ENCODE measurements around the gene LAMP2. TPM values are rescaled to one million over a fixed set of nuclear protein-coding genes. Genes with fewer than 3 reads are reported as not detected.

LAMP2 gene
- total and polyA plus RNA-seq, 2 of the 8 experiments (the other 6 are each of a cell fraction or from before 2014, with no cell fraction given), result 21.2 to 29.9 TPM

DNA sequence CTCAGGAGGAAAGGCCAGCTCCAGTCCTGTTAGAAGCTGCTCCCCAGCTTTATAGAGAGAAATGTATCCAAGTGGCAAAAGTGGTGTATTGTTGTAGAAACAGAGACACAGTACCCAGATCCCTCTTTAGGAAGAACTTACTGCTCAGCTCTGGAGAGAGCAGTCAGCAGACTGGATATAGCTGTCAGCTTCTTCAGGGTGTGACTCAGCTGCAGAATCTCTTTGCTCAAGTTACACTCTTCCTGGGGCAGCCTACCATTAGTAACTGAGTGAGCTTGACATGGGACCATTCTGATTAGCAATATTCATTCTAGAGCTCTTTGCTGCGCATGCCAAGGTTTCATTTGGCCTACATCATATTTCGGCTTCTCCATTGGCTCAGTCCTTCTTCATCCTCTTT lies 66.7 kb downstream of the LAMP2 start:
- CTCF ChIA-PET (ENCODE audit: partially characterized antibody), result interaction anchor here (0.7 kb wide), 2 partner anchors 21 to 37 kb away, joined by 3 to 4 read pairs; no protein-coding TSS in a partner anchor
- WGBS, 2 experiments (ENCODE audit: extremely low coverage in 1 of 2, insufficient coverage in 1 of 2, insufficient read length in 1 of 2, insufficient replicate concordance in 2 of 2, low coverage in 1 of 2, low lambda C conversion rate in 2 of 2, missing lambda C conversion rate in 1 of 2), result 94% methylated on average over 2 of the region's 2 CpGs; no CpG with 5 or more reads in 1 of the 2 experiments

More for the DNA sequence above, 66.7 kb downstream of the LAMP2 start:
- no peak overlapping the region for H4K8ac ChIP-seq (ENCODE audit: extremely low read depth, insufficient read depth, low read length)
- no peak overlapping the region for H2AFZ ChIP-seq (ENCODE audit: low read length)
- no peaks in the 10 kb centered on the region for H3K79me1 ChIP-seq (ENCODE audit: low read depth, low read length)
- no peak overlapping the region for H4K91ac ChIP-seq (replicated peaks; ENCODE audit: insufficient read length, low read length)
- no peak overlapping the region for H3K4ac ChIP-seq (replicated peaks; ENCODE audit: insufficient read length, low read depth, low read length)
- H3K4me3 ChIP-seq (ENCODE audit: extremely low read depth in 1 of 4, insufficient read depth in 2 of 4, low read depth in 3 of 4, low read length in 4 of 4), result no peak overlapping the region
- H3K9ac ChIP-seq (replicated peaks in 1 of 4; ENCODE audit: extremely low read depth in 1 of 4, low read depth in 3 of 4, low read length in 3 of 4), result no peak overlapping the region
- no peaks in the 10 kb centered on the region for H3K79me2 ChIP-seq (ENCODE audit: control insufficient read depth in 1 of 2, insufficient read depth in 2 of 2, low read length in 2 of 2)
- no peak for TF ChIP-seq TAF1 (IDR thresholded peaks at IDR 0.05; ENCODE audit: low read depth, low read length)
- TF ChIP-seq TAF7 (optimal IDR thresholded peaks at IDR 0.05; ENCODE audit: borderline replicate concordance, low read depth, low read length), result no peak
- no peak for TF ChIP-seq CBX5 (IDR thresholded peaks at IDR 0.05; ENCODE audit: low read depth, low read length)
- POLR2A ChIA-PET (ENCODE audit: partially characterized antibody), result no interaction called here
- no peak overlapping the region for H3K4me2 ChIP-seq (ENCODE audit: insufficient read depth in 1 of 2, low read depth in 2 of 2, low read length in 2 of 2)
- no peaks in the 10 kb centered on the region for H3K9me3 ChIP-seq (ENCODE audit: insufficient read depth in 2 of 2, low read depth in 1 of 2, low read length in 1 of 2)
- H2BK20ac ChIP-seq (ENCODE audit: low read length), result no peak overlapping the region
- no peaks in the 10 kb centered on the region for H3K27me3 ChIP-seq (replicated peaks in 1 of 4; ENCODE audit: control insufficient read depth in 3 of 4, extremely low read depth in 1 of 4, insufficient read depth in 3 of 4, low read length in 3 of 4)
- no peak overlapping the region for H3K23ac ChIP-seq (ENCODE audit: insufficient read length)
- no peak overlapping the region for H2AK5ac ChIP-seq (ENCODE audit: low read depth, low read length)
- H4K5ac ChIP-seq (ENCODE audit: insufficient read length, low read depth, low read length), result no peak overlapping the region
- H3K23me2 ChIP-seq (ENCODE audit: low read depth, low read length), result no peaks in the 10 kb centered on the region
- FAIRE-seq, result no peak
- H3K4me1 ChIP-seq (replicated peaks in 1 of 4; ENCODE audit: control insufficient read depth in 3 of 4, insufficient read depth in 4 of 4, low read length in 3 of 4), result no peaks in the 10 kb centered on the region
- H2BK5ac ChIP-seq (ENCODE audit: low read depth, low read length), result no peak overlapping the region
- H3K27ac ChIP-seq (ENCODE audit: low read depth, low read length), result no peak overlapping the region
- H2BK120ac ChIP-seq (replicated peaks; ENCODE audit: low read depth, low read length), result no peak overlapping the region
- DNase-seq (ENCODE audit: low read depth in 1 of 2, low spot score in 2 of 2), result no peak
- H2BK15ac ChIP-seq (ENCODE audit: low read length), result no peak overlapping the region
- no peaks in the 10 kb centered on the region for H4K20me1 ChIP-seq (replicated peaks in 1 of 2; ENCODE audit: control insufficient read depth in 1 of 2, insufficient read depth in 2 of 2, low read length in 2 of 2)
- no peak overlapping the region for H3K56ac ChIP-seq (replicated peaks; ENCODE audit: insufficient read length, low read depth, low read length)
- H3K14ac ChIP-seq (ENCODE audit: insufficient read length), result no peak overlapping the region
- H3K36me3 ChIP-seq (ENCODE audit: control insufficient read depth in 2 of 4, insufficient read depth in 4 of 4, low read length in 3 of 4), result no peaks in the 10 kb centered on the region
- H2BK12ac ChIP-seq (ENCODE audit: low read depth, low read length), result no peak overlapping the region
- no peak overlapping the region for H3K18ac ChIP-seq (ENCODE audit: extremely low read depth, low read length)
